GM12872 (cell line): Measurements from ENCODE around the gene CAMK4.

Source experiments
- TF ChIP-seq, protein P1 (sequence below): IDR thresholded peaks from 3 replicates; pipeline ENCODE4 v1.5.1; 2011; ENCODE audit warnings: low read depth, mild to moderate bottlenecking, low read length, moderate library complexity; ENCODE audit not compliant: insufficient read depth

CAMK4 gene

GRCh38 chr5:111415053-111415452 lies 190.9 kb downstream of the CAMK4 start:
- TF ChIP-seq, protein P1, sequence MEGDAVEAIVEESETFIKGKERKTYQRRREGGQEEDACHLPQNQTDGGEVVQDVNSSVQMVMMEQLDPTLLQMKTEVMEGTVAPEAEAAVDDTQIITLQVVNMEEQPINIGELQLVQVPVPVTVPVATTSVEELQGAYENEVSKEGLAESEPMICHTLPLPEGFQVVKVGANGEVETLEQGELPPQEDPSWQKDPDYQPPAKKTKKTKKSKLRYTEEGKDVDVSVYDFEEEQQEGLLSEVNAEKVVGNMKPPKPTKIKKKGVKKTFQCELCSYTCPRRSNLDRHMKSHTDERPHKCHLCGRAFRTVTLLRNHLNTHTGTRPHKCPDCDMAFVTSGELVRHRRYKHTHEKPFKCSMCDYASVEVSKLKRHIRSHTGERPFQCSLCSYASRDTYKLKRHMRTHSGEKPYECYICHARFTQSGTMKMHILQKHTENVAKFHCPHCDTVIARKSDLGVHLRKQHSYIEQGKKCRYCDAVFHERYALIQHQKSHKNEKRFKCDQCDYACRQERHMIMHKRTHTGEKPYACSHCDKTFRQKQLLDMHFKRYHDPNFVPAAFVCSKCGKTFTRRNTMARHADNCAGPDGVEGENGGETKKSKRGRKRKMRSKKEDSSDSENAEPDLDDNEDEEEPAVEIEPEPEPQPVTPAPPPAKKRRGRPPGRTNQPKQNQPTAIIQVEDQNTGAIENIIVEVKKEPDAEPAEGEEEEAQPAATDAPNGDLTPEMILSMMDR = no peak

DNA sequence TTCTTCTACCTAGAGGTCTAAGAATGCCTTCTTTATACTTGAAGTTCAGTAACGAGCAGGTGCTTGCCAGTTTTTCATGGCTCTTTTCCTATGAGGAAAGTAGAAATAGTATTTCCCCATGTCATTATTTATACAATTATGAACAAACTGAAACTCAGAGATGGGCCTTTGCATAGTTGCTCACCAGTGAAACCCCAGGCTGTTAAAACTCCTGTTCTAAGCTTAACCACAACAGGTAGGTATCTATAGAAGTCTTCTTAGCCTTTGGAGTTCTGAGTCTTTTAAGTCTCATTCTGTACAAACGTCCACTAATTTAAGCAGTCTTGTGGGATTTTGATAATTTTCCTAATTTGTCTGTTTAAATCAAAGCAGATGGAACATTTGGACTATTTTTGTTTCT lies 198.1 kb downstream of the CAMK4 start:
- TF ChIP-seq, protein P1 = no peak

DNA sequence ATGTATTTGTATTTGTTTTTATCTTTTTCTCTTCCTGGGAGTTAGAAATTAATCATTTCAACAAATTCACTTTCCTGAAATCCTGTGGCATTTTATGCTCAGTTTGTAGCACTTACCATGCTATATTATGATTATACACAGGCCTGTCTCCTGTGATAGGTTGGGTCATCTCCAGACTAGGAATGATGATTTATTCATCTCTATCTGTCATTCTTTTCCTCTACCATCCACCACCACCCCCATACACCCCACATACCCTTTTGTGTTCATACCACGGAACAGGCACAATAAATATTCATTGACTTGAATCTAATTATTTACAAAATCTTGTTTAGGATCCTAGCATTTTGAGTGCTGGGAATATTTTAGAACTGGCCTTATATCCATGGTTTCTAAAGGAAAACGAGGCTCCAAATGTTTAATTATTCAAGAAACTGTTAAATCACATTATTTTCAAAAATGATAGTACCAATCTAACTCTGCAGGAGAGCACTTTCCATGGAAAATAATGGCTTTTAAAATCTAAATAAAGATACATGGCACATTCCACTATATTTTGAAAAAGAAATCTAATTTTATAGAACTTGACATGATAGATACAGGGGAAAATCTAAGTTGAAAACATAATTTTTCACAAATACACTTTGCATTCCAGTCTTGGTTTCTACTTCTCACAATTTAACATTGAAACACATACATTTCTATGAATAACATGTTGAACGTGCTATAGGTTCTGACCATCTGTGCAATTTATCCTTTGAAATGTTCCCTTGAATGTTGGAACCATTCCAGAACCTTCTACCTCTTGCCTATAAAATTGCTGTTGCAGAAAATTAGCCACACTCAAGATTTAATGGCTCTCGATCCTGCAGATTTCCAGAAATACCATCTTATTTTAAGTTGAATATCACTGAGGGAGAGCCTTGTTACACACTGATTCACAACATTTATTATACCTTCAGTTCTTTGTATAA lies 198.8 kb downstream of the CAMK4 start:
- TF ChIP-seq, protein P1 = no peak

DNA sequence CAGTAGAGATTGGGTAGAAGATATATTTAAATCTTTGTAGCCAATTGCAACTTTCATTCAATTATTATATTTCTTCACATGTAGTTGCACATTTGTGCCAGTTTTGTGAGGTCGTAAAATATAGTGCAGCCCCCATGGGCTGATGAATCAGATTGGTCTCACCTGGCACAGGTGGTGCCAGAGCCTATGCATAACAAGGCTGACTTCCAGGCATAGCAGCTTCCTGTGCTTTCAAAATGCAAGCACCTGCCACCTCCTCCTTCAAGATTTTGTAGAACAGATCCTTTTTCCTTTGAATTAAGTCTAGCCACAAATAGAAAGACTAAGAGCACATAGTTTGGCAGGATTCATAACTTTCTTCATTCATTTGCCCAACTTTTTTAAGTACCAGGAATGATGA lies 201.0 kb downstream of the CAMK4 start:
- TF ChIP-seq, protein P1 = no peak

DNA sequence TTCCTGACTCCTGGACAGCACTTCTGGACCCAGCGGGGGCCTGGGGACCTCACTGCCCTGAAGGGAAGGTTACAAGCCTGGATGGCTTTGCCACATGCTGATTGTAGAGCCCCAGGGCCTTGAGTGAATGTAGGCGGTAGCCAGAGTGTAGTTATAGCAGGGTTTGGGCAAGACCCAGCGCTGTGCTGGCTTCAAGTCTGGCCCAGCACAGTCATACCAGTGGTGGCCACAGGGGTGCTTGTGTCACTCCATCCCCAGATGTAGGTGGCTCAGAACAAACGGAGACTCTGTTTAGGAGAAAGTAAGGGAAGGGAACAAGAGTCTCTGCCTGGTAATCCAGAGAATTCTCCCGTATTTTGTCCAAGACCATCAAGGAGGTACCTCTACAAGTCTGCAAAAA lies 203.6 kb downstream of the CAMK4 start:
- TF ChIP-seq, protein P1 = peak; percentile 25; the same call in 1 of the 3 replicates

- TF ChIP-seq, protein P1 = no peak
Observed at GRCh38 chr5:111432883-111433536, 208.8 kb downstream of the CAMK4 start.

DNA sequence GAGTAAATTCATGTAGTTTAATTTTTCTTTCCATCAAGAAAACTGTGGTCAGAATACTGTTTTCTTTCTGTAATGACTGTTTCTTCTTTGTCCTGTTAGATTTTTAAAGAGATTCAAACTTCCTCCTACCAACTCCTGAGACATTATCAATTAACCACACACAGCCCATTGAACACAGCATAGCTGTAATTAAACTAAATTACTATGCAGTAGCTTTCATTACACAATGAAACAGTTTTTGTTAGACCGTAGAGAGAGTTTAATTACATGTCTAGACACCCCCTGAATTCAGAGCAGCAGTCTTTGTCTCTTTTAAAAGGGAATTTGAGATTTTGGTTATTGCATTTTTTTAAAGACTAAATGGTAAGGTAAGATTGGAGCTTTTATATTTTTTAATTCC lies 210.6 kb downstream of the CAMK4 start:
- TF ChIP-seq, protein P1 = no peak
